Left cardiac atrium (tissue), 4 donors: ENCODE measurements around the gene EXD3. TPM values are rescaled to one million over a fixed set of nuclear protein-coding genes. Genes with fewer than 3 reads are reported as not detected.

Experiments
- ATAC-seq, 2 donors: fragments of 200-7000 bp; cut with Tn5 transposase; one replicate each; pipeline ENCODE4 v1.9.1; 2020; ENCODE audit warnings: mild to moderate bottlenecking in 2 of 2, moderate library complexity in 2 of 2
- DNase-seq: peaks from one replicate; pipeline ENCODE4 v3.0.0-alpha.2; 2020
- intact Hi-C, 2 donors: fragments of 100-400 bp; cut with DNase I; formaldehyde crosslinking; loops; one replicate each; pipeline versions ENCODE4 v1.14.1 to v1.15.1; 2022 to 2023
- total RNA-seq, 2 donors: library from RNA; stranded (reverse); fragmentation: NEBNext Ultra II Directional; extraction: Animal tissue kit (Norgen Biotek cat#: 25700); gene quantifications; one replicate each; pipeline ENCODE4 v1.2.1, GENCODE V29; 2021
- donor health status: DM: no; HTN: yes; CAD: no.
- donor health status: DM: no; HTN: yes; CAD: no; lungs with severe emphysema.
- donor health status: DM: yes; HTN: yes; CAD: no.
- donor health status: Dilated cardiomyopathy.

EXD3 gene
- total RNA-seq, 2 donors from 2014 or later, result 8.0 to 11.7 TPM

DNA sequence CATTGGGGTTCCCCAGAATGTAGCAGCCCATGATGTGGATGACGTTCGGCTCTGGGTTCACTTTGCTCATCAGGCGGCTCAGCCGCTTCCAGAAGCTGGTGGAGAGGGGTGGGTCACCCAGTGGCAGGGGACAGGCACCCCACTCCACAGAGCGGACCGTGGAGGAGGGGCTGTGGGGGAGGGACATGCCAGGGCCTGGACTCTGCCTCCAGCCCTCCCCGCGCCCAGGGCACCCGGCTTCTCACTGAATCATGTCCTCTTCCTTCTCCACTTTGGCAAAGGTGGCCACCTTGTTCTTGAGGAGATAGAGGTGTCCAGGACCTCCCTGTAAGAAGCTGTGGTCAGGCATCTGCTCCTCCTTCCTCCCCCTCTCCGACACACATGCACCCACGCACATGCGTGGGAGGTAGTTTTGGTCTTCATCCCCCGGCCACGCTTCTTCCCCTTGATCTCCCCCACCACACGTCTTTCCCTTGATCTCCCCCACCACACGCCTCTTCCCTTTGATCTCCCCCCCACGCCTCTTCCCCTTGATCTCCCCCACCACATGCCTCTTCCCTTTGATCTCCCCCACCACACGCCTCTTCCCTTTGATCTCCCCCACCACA is 27.1 kb upstream of the EXD3 start:
- peak; percentile 15 for DNase-seq
- ATAC-seq, result no peak
- intact Hi-C loops, result no loop called here

DNA sequence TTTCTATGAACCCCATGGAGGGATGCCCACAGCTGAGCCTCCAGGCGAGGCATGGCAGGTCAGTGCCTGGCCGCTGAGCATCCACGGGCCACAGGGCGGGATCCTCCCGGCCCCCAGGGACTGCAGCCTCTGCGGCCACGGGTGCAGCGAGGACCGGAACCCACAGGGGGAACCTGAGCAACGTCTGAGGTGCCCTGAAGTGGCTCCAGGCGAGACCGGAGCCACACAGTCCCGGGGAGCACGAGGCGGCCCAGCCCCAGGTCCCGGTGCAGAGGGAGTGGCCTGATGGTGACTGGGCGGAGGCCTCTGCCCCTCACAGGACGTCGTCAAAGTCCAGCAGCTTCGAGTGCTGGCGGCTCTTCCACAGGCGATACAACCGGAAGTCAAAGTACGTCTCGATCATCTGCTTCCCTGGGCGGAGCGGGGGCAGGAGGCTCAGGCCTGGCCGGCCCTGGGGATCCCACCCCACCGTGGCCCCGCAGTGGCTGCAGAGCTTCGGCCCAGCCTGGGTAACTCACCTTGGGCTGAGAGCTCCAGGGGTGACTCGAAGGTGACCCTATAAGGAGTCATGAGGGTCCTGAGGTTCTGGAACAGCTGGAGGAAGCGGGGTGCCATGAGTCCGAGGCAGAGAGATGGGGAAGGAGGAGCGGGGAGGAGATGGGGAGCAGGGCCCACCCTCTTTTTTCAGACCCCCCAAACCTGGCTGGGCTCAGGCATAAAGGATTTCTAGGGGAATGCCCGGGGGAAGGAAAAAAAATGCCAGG is 26.3 kb upstream of the EXD3 start:
- ATAC-seq (no peak), DNase-seq (peak; percentile 26)
- intact Hi-C loops, result no loop called here

DNA sequence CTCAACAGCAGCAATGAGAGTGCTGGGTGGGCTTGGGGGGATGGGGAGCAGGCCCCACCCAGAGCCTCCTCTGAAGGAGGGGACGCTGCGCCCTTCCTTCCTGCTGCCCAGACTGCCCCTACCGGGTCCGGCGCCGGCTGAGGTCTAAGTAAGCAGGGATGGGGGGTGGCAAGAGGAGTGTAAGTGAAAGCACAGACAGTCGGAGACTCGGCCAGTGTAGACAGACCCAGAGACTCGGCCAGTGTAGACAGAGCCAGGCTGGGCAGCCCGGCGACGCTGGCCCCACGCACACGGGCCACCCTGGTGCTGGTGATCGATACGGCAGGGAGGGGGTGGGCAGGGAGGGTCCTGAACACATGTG is 25.6 kb upstream of the EXD3 start:
- intact Hi-C loops, result no loop called here
- DNase-seq, result peak; percentile 15
- ATAC-seq, result no peak

DNA sequence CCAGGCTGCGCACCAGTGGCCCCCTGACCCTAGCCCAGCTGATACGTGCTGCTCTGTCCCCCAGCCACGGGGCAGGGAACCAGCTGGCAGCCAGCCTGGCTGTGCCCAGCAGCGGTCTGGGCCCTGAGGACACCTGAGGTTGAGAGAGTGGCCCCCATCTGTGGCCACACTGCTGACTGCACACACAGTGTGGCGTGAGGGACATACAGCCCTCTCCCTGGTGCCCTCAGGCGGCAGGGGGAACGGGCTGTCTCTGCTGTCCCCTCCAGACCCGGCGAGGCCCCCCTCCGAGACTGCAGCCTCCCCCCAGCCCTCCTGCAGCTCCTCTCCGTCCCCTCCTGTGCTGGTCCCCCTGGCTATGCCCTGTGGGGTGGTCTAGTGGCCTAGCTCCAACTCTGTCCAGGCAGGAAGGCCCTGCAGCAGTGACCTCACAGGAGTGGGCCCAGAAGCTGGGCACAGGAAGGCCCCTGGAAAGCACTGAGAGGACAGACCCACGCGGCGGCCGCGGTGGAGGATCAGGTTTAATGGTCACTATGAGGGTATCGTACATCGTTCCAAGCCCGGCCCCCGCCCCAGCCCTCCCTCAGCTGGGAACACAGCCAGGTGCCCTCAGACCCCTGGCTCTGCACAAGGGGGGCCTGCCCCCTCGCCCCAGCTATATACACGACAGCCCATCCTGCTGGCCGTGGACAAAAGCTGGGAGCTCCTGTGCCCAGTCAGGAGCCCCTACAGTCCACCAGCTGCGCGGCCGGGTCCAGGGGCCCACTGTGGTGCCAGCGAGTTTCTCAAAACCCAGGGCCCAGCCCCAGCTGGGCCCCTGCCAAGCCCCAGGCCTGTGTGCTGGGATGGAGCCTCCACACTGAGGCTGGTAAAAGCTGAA is 25.0 kb upstream of the EXD3 start:
- intact Hi-C loops, result no loop called here
- DNase-seq (peak; percentile 20), ATAC-seq (peak in 1 of 2 donors; percentile 2)

DNA sequence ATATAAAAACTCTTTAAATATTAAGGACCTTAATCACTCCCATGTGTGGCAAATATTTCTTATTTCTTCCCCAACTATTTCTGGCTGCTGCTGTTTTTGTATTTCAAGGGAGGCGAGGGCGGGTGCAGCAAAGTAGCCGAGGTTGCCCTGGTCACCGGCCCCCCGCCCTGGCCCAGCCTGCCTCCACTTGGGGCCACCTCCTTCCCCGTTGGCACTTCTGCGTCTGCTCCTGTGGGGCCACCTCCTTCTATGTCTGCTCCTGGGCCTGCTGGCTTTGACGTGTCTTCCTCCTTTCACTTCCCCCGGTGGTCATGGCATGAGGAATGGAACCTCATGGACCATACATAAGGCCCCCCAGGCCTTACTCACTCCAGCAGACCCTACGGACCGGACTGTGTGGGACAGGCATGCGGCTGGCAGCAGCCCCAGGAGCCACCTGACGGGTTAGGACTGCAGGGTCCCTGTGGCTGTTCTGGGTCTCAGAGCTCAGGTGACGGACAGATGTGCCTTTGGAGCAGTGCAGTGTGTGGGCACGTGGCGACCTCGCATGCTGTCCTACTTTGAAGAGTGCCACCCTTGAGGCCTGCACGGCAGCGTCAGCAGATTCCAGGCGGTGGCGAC is 24.0 kb upstream of the EXD3 start:
- ATAC-seq, result no peak
- intact Hi-C loops, result no loop called here
- DNase-seq, result peak; percentile 22

DNA sequence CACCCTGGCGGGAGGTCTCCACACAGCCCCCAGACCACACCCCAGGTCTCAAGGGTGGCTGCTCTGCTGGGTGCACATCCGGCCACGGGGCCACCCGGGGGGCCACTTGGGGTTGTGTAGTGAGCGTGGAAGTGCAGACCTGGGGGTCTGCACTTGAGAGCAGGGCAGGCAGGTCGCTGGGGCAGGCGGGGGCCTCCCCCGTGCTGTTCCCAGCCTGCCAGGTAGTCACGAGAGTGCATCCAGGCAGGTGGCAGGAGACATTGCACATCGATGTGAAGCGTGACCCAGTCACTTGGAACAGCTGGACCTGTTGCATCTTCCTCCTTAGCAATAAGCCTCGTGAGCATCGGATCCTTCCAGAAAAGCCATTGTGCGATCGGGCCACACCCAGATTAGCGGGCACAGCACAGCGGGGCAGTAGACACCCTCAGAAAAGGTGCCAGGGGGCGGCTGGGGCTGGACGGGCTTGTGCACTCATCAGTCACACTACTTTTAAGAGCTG is 23.0 kb upstream of the EXD3 start:
- intact Hi-C loops, result no loop called here
- DNase-seq, result peak; percentile 21
- peak in 1 of 2 donors; percentile 7 for ATAC-seq

DNA sequence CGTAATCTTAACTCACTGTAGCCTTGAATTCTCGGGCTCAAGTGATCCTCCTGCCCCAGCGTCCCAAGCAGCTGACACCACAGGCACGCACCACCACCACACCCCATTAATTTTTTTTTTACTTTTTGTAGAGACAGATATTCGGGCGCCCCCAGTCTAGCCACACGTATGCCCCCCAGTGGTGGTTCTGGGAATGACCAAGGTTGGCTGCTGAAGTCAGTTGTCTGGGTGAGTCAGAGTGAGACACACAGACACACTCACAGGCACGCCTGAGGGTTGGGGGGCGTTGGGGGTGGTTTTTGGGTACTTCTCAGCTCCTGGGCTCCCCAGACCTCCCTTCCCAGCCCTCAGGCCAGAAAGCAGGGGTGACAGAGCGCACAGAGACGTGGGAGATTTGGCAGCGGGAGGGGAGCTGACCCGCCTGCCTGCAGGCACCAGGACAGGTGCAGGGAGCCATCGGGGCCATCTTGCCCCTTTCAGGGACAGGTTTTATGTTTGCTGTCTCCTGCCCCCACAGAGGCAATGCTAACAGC is 22.4 kb upstream of the EXD3 start:
- ATAC-seq, result peak; percentile 62 to 64
- intact Hi-C loops, result no loop called here
- DNase-seq, result peak; percentile 77

DNA sequence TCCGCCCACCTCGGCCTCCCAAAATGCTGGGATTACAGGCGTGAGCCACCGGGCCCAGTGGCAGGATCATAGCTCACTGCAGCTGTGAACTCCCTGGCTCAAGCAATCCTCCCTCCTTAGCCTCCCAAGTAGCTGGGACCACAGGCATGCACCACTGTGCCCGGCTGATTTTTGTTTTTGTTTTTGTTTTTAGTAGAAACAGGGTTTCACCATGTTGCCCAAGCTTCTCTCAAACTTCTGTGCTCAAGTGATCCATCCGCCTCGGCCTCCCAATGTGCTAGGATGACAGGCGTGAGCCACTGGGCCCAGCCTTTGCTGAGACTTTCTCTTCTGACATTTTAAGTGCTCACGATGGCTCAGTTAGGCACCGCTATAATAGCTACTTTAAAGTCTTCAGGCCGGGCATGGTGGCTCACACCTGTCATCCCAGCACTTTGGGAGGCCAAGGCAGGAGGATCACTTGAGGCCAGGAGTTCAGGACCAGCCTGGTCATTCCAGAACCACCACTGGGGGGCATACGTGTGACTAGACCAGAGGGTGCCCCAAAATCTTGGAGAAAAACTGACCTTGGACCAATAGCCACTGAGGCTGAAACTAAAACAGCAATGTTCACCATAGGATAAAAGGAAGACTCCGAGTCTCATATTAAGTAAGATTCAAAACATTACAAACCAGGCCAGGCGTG is 21.3 kb upstream of the EXD3 start:
- ATAC-seq, result no peak

DNA sequence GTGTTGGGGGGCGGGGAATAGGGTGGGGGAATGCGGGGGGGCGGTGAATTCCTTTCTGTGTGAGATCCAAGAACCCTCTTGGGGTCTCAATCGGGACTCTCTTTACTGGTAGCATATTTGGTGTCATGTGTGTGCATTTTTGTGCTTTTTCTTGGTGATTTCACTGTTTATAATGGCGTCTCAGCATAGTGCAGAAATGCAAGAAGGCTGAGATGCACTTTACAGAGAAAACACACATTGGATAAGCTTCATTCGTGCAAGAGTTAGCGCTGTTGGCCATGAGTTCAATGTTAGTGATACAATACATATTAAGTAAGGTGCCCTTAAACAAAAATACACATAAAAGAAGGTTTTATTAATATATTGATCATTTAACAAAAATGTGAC is 19.0 kb upstream of the EXD3 start:
- DNase-seq, result no peak
- ATAC-seq, result no peak
- intact Hi-C loops, result no loop called here

More for the DNA sequence above, 21.3 kb upstream of the EXD3 start:
- intact Hi-C loops, result no loop called here
- peak; percentile 6 for DNase-seq

DNA sequence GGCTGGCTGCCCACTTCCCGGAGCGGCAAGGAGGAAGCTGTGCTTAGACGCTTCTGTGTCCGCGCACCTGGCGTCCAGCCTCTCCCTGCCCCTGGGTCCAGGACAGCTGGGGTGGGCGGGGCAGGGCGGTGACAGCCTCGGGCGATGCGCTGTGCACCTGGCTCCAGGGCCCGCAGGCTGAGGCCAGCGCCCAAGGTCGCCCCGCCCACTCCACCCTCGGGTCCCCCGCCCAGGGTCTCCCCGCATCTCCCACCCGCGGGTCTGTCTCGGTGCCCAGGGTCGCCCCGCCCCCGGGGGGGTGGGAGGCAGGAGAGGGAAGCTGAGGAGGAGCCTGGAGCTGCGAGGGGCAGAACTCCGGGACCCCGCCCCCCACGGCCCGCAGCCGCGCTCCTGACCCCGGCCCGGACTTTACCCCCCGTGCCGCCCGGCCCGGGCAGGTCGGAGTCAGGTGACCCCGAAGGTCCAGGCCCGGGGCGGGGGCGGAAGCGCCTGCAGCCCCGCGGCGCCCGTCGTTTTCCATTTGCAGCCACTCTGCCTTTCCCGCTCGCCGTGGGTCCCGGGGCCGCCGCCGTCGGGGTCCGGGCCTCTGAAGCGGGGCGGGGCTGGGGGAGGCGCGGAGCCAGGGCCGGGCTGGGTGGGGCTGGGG is 18.4 kb upstream of the EXD3 start, which contains the start of gene ENTPD8:
Gene ENTPD8, minus strand, starts transcription at position 69 of the 646 bp plus-strand sequence. CDS start 3,072 bp downstream, outside the sequence.
- peak; percentile 24 to 42 for ATAC-seq
- peak; percentile 29 for DNase-seq
- intact Hi-C loops, result no loop called here

DNA sequence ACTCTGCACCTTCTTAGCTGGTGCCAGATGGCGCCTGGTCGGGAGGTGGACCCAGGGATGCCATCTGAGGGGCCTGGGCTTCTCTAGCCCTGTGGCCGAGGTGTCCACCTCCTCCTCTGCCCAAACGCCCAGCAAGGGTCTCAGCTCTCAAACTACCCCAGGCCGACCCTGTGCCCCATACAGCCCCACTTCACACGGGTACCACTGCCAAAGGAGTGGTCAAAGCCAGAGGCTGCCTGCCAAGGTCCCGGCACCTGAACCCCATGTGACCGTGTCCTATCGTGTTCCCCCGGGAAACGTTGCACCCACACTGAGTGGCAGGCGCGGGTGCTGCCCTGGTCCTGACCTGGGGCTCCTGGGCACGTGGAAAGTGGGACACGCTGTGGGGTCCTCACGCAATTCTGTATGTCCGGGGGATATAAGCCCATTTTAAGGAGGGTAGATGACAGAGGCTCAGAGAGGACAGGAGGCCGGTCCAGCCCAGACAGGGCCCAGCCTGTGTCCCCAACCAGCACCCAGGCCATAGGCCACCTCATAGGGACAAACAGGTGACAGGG is 16.3 kb upstream of the EXD3 start:
- ATAC-seq (no peak), DNase-seq (peak; percentile 22)
- intact Hi-C loops, result no loop called here

DNA sequence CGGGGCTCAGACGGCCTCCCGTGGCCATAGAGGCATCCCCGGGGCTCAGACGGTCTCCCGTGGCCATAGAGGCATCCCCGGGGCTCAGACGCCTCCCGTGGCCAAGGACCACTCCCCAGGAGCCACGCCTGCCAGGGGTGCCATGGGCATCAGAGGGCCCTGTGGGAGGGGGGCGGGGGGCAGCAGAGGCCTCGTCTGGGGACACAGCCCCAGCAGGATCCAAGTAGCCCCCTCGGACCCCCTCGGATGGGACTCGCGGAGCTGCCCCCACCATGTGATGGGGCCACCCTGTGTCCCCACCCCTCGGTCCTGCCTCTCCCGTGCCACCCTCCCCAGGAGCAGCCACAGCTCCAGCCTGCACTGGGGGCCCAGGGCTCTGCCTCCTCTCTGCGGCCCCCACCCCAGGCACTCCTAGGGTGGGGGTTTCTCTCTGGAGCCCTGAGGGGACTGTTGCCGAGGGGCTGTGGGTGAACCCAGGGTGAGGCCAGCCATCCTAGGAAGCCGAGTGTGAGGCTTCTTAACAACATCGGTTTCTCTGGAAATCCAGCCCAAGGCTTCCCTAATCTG is 15.7 kb upstream of the EXD3 start:
- DNase-seq, result peak; percentile 5
- intact Hi-C loops, result no loop called here
- no peak for ATAC-seq

DNA sequence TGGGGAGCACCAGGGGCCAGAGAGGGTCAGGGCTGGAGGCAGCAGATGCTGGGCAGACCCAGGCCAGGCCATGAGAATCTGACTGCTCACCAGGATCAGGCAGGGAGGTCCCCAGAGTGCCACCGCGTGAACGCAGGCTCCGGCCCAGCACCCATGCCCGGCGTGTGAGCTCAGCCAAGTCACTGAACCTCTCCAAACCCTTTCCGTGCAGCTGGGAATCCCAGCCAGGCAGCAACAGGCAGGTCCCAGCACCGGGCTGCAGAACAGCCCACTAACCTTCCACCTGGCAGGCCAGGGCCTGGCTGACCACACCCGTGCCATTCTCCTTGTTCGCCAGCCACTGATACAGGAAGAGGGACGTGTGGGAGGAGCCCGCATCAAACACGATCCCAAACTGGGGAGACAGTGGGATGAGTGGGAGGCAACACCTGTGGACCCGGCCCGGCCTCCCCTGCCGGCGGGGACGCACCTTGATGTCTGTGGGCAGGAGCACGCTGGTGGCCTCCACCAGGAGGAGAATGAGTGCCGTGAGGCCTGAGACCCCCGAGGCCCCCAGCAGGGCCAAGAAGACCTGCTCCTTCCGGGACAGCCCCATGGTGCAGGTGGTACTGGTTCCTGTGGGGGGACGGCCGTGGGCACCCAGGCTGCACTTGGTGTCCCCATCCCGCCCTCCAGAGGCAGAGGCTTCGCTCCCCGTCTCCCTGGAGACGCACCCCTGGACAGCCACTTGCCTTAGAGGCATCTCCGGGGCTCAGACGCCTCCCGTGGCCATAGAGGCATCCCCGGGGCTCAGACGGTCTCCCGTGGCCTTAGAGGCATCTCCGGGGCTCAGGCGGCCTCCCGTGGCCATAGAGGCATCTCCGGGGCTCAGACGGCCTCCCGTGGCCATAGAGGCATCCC is 15.0 kb upstream of the EXD3 start:
- intact Hi-C loops, result no loop called here
- DNase-seq, result peak; percentile 17

DNA sequence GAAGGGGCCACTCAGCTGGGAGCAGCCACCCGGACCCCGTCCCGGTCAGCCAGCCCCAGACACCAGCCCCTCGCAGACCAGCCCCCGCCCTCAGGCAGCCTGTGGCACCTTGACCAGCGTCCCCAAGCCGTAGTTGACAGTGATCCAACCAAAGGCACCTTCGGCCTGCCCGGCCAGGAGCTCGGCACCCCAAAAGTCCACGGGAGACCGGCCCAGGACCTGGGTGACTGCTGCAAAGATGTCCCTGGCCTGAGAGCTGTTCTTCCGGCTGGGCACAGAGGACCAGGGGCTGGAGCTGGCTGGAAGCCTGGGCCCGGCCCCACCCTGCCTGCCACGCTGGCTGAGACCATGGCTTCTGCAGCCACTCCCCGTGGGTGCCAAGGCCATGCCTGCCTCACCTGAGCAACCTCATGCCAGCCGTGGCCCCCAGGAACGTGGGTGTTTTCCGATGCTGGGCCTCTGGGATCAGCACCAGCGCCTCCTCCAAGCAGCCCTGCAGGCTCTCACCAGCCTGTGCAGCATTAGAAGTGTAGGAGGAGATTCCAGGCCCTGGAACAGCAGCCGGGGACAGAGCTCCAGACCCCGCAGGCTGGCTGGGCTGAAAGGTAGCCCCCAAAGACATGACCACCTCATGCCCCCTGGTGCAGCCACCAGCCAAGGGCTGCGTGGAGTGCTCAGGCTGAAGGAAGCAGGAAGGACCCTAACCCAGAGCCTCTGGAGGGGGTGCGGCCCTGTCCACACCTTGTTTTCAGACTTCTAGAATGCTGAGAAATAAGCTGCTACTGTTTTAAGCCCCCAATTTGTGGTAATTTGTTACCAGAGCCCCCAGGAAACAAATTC is 14.0 kb upstream of the EXD3 start:
- no peak for ATAC-seq
- peak; percentile 21 for DNase-seq
- intact Hi-C loops, result no loop called here

More for the DNA sequence above, 15.0 kb upstream of the EXD3 start:
- ATAC-seq, result no peak

DNA sequence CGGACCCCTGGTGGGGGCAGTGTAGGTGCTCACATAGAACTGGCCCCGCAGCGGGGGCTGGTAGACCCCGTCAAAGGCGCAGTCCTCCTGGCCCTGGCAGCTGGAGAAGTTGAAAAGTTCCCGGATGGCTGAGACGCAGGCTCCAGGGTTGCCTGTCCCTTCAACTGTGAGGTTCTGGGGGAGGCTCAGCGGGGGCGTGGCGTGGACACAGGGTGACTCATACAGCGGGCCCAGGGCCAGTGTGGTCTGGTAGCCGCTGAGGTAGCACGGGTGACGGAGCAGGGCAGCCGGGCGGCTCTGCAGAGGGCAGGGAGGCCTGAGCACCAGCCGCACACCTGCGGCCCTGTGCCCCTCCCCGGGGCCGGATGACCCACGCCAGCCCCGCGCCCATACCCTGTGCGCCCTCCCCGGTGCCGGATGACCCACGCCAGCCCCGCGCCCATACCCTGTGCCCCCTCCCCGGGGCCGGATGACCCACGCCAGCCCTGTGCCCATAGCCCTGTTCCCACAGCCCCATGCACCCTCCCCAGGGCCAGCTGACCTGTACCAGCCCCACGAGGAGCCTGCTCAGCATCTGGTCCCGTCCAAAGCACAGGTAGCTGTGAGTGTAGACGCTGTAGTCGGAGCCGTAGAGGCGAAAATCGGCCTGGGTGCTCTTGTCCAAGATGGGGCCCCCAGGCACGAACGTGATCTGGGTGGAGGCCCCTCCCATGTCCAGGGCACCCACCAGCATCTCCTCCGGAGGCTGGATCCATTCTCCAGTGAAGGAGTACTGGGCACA is 13.2 kb upstream of the EXD3 start:
- intact Hi-C loops, result no loop called here
- DNase-seq, result peak; percentile 73
- peak; percentile 21 to 68 for ATAC-seq
